Suppressor macrophage (primary cell): ENCODE results near the gene BCL7A.
"Not testable (repeated sequence)": the region's sequence is repeated elsewhere in the genome, so short reads cannot be mapped to it uniquely, and the experiment has no call there.

Experiments used
- DNase-seq, 4 experiments: peaks; one replicate each; pipeline ENCODE4 v3.0.0-alpha.2; 2020 to 2022

Gene BCL7A

GRCh38 chr12:122028165-122028904 lies 6.7 kb downstream of the BCL7A start:
- DNase-seq = no peak

GRCh38 chr12:122028905-122029560 lies 7.3 kb downstream of the BCL7A start:
- no peak for DNase-seq

- DNase-seq = no peak
Observed at GRCh38 chr12:122029620-122030423, 8.1 kb downstream of the BCL7A start.

- DNase-seq = no peak
Observed at GRCh38 chr12:122030424-122031035, 8.8 kb downstream of the BCL7A start.

GRCh38 chr12:122031342-122032216 lies 9.9 kb downstream of the BCL7A start:
- peak; percentile 41 to 76 (median 62) for DNase-seq

- DNase-seq = no peak
Observed at GRCh38 chr12:122032580-122032979, 10.9 kb downstream of the BCL7A start.

GRCh38 chr12:122035292-122035691 lies 13.6 kb downstream of the BCL7A start:
- DNase-seq = no peak

GRCh38 chr12:122036153-122036552 lies 14.5 kb downstream of the BCL7A start:
- no peak for DNase-seq

GRCh38 chr12:122040579-122041386 lies 19.1 kb downstream of the BCL7A start:
- no peak for DNase-seq

GRCh38 chr12:122041458-122041857 lies 19.8 kb downstream of the BCL7A start:
- DNase-seq = not testable (repeated sequence)

GRCh38 chr12:122042910-122043309 lies 21.2 kb downstream of the BCL7A start:
- no peak for DNase-seq

- DNase-seq = no peak
Observed at GRCh38 chr12:122043476-122043875, 21.8 kb downstream of the BCL7A start.

GRCh38 chr12:122045262-122045661 lies 23.6 kb downstream of the BCL7A start:
- no peak for DNase-seq

- no peak for DNase-seq
Observed at GRCh38 chr12:122046145-122046544, 24.5 kb downstream of the BCL7A start.

- DNase-seq = no peak
Observed at GRCh38 chr12:122048151-122048550, 26.5 kb downstream of the BCL7A start.

- no peak for DNase-seq
Observed at GRCh38 chr12:122049827-122050226, 28.1 kb downstream of the BCL7A start.

GRCh38 chr12:122050706-122051105 lies 29.0 kb downstream of the BCL7A start:
- no peak for DNase-seq

- no peak for DNase-seq
Observed at GRCh38 chr12:122051231-122051876, 29.7 kb downstream of the BCL7A start.

GRCh38 chr12:122052285-122052684 lies 30.6 kb downstream of the BCL7A start:
- DNase-seq = no peak

- DNase-seq = no peak
Observed at GRCh38 chr12:122054842-122055520, 33.3 kb downstream of the BCL7A start.
